Measurements from ENCODE around the gene B4GALT5.

GRCh38 chr20:49618289-49618688 lies 95.4 kb downstream of the B4GALT5 start:
- TF ChIP-seq ZNF512 (CRISPR knock-in tag; IDR thresholded peaks at IDR 0.05; ENCODE audit: borderline replicate concordance) (no peak), CTCF (IDR thresholded peaks at IDR 0.05) (no peak), FOXK1 (CRISPR knock-in tag; IDR thresholded peaks at IDR 0.05) (no peak), MAX (CRISPR knock-in tag; IDR thresholded peaks at IDR 0.05) (no peak)
